ENCODE measurements around the gene FUZ.

FUZ gene

DNA sequence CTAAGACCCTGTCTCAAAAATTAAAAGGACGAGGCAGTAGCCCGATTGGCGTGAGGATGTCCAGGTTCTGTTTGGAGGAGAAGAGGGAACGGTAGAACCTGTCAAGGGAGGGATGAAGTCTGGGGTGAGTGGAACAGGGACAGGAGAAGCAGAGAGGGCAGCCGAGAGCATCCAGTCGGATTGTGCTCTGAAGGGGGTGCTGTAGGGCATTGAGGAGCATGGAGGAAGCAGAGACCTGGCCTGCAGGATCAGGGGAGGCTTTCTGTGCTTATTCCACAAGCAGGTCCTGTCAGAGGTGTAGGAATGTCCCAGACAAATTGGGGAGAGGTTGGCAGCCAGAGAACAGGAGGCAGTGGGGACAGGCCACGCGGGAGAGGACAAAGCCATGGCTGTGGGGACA lies 32.2 kb downstream of the FUZ start:
- DNase-seq (ENCODE audit: low read depth): no peak

DNA sequence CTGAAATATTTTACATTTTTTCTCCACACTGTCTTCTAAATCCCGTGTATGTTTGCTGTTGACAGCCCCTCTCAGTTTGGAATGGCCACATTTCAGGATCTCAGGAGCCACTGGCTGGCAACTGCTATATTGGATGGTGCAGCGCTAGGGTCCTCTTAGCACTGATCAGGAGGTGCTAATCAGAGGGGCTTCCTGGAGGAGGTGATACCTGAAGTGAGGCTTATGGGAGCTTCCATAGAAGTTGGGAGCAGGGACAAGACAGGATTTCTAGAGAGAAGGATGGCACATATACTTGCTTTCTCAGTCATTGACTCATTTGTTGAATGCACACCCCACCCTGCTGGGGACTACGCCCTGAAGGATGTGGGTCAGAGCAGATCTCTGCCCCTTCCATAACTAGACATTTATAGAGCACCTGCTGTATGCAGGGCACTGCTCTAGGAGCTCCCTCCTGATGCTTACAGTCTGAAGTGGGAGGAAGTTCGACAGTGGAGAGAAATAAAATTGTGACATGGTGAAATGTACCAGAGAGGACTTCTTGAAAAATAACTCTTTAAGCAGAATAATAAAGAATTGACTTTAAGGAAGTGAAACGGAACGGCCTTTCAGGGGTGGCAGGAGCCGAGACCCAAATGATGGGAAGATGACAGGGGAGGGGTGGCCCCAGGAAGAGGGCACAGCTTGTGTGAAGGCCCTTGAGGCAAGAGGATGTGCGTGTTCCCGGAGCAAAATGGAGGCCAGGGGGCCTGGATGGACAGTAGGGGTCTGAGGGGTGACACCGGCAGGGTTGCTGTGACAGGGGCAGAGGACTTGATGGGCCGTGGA lies 33.1 kb downstream of the FUZ start:
- no peak for DNase-seq (ENCODE audit: low read depth)

DNA sequence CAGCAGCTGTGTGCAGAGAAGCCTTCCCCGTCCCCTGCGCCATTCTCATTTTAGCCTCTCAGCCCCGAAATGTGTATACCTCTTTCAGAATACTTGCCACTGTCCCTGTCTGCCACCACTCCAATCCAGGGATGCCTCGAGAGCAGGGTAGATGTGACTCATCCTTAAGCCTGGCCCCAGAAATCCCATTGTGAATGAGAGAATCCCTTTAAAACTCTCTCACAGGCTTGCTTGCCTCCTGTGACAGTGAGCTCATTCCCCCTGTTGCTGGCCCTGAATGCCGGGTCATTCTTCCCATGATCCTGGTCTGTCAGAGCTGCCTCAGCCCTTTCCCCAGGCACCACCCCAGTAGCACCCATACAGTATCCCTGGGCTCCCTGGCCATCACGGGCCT lies 36.7 kb downstream of the FUZ start:
- DNase-seq (ENCODE audit: low read depth): no peak

DNA sequence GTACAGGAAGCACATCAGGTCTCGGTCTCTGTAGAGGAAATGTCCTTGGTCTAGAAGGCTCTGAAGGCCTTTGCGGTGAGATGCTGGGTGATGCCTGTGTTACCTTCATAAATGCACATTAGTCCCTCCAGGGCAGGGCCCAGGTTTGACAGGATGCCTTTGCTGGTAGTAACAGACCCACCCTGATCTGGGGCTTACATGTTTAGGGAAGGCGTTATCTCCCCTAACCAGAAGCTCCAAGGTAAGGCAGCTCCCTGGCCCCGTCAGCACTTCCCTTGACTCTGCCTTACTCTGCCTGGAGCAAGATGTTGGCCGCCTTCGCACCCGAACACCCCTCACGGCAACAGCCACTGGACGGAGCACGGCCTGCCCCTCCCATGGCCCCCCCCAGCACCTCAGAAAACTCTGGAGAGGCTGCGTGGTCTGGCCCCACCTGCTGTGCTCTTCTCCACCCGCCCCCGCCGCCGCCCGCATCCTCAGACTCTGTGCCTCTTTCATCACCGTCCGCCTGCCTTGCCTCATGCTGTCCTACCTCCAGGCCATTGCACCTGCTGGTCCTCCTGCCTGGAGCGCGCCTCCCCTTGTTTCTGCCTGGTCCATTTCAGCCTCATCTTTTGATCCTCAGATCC lies 37.2 kb downstream of the FUZ start:
- no peak for DNase-seq (ENCODE audit: low read depth)

DNA sequence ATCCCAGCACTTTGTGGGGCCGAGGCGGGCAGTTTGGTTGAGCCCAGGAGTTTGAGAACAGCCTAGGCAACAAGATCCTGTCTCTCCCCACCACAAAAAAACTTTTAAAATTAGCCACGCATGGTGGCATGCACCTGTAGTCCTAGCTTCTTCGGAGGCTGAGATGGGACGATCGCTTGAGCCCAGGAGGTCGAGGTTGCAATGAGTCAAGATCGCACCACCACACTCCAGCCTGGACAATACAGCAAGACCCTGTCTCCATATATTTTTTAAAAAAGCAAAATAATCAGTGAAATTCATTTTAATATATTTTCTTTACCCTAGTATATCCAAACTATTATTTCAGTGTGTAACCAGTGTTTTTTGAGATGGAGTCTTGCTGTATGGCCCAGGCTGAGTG lies 38.1 kb downstream of the FUZ start:
- DNase-seq (ENCODE audit: low read depth): no peak

DNA sequence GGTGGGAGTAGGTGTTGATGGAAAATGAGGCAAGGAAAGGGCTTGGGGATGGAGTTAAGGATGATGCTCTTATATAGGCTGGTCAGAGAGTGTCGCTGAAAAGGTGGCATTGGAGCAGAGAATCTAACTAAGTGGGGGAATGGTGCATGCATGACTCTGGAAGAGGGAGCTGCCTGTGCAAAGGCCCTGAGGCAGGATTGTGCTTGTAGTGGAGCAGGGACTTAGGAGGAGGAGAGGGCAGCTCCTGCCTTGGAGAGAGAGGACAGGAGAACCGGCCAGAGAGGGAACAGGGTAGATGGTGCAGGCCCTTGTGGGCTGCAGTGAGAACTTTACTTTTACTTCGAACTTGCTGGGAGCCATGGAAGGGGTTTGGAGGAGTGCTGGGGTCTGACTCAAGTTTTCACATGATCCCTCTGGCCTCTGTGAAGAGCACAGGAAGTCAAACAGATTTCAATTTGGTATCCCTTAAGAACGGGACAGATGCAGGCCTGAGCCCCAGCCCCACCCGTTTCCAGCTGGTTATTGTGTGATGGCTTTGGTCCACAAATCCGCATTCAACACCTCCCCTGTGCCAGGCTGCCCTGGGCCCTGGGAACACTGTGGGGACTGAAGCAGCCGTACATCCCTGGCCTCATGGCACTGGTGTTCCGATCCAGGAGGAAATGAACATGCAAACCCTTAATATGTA lies 39.3 kb downstream of the FUZ start:
- DNase-seq (ENCODE audit: low read depth): no peak

DNA sequence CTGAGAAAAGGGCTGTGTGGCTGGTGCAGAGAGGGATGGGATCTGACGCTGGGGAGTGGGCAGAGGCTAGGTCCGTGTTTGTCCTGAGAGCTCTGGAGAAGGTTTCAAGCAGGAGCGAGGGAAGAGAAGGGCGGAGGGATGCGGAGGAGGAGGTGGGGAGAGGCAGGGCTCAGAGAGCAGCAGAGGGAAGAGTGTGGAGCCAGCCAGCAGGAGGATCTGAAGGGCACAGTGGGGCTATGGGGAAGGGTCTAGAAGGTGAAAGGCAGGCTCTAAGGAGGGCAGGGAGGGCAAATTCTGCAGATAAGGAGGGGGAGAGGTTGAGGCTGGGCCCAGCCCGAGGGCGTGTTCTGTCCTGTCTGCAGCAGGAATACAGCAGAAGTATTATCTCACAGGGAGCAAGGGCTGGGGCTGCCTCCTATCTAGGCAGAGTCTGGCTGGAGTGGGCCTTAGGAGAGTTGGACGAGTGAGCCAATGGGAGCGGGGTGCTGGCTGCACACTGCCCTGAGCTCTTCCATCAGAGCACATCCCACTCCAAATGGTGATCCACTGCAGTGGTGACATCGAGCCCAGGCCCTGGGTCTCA lies 40.2 kb downstream of the FUZ start:
- DNase-seq (ENCODE audit: low read depth): no peak

DNA sequence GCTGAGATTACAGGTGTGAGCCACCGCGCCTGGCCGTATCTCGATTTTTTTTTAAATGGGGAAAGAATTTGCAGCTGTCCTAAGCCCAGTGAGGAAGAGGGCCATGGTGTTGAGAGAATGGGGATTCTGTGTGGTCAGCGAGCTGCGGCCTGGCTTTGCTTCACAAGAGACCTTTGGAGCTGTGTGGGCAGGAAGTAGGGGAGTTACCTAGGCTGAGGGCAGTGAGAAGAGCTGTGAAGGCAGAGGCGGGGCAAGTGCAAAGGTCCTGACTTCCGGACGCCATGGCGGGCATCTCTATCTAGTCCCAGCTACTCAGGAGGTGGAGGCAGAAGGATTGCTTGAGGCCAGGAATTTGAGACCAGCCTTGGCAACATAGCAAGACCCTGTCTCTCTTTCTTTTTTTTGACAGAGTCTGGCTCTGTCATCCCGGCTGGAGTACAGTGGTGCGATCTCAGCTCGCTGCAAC lies 41.4 kb downstream of the FUZ start:
- DNase-seq (ENCODE audit: low read depth): no peak

DNA sequence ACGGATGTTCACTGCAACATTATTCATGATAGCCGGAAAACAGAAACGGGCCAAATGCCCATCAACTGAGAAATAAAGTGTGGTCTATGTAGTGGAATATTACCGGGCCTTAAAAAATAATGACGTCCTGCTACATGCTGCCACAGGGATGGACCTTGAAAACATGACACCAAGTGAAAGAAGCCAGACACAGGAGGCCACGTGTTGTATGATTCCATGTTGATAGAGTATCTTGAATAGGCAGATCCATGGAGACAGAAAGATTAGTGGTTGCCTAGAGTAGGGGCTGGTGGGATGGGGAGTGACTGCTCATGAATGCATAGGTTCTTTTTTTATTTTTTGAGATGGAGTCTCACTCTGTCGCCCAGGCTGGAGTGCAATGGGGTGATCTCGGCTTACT lies 42.6 kb downstream of the FUZ start:
- no peak for DNase-seq (ENCODE audit: low read depth)

DNA sequence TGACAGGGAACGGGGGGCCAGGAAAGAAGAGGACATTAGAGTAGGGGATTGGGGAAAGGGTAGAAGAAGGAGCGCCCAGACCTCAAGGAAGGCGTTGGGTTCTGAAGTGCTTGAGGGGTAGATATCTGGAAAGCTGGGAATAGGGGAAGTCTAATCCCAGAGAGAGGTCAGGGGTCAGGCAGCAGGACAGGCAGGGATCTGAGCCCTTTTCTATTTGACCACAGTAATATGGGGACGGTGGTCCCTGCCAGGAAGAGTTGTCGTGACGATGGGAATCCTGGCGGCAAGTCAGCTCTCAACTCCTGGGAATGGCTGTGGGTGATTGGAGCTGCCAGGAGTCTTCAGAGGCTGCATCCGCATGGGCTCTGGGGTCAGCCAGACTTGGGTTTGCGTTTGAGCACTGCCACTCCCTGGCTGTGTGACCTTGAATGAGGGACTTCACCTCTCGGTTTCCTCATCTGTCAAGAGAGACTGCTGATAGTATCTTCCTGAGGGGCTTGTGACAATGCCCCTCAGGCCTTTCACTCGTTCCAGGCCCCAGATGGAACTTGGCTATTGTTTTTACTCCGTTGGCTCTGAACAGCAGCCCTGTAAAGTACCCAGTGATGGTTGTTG lies 45.0 kb downstream of the FUZ start:
- DNase-seq (ENCODE audit: low read depth): no peak

DNA sequence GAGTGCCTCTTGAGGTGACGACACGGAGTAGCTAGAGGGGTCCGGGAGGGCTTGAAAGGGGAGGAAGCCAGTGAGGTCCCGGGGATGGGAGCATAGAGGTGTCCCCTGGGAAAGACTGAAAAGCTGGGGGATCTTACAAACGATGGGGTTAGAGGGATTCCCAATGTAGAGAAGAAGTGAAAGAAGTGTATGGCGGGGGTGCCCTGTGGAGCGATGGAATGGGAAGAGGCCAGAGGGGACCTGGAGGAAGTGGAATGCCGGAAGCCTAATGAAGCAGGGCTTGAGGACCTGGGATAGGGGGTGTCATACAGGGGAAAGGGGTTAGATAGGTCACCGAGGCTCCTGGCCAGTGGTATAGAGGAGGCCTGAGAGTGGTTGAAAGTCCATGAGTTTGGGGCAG lies 45.7 kb downstream of the FUZ start:
- DNase-seq (ENCODE audit: low read depth): no peak

DNA sequence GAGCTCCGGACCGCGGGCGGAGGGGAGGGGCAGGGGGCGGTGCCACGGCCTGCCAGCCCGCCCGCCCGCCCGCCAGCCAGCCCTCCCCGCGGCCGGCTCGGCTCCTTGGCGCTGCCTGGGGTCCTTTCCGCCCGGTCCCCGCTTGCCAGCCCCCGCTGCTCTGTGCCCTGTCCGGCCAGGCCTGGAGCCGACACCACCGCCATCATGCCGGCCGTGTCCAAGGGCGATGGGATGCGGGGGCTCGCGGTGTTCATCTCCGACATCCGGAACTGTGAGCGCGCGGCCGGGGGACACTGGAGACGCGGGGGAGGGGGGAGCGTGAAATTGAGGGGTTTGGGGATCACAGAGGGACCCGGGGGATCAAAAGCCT lies 46.2 kb downstream of the FUZ start, which contains the start of gene AP2A1:
AP2A1 (plus strand) TSS at position 72 of the 370 bp plus-strand sequence; CDS start at position 205, 133 bp downstream.
- no peak for DNase-seq (ENCODE audit: low read depth)

DNA sequence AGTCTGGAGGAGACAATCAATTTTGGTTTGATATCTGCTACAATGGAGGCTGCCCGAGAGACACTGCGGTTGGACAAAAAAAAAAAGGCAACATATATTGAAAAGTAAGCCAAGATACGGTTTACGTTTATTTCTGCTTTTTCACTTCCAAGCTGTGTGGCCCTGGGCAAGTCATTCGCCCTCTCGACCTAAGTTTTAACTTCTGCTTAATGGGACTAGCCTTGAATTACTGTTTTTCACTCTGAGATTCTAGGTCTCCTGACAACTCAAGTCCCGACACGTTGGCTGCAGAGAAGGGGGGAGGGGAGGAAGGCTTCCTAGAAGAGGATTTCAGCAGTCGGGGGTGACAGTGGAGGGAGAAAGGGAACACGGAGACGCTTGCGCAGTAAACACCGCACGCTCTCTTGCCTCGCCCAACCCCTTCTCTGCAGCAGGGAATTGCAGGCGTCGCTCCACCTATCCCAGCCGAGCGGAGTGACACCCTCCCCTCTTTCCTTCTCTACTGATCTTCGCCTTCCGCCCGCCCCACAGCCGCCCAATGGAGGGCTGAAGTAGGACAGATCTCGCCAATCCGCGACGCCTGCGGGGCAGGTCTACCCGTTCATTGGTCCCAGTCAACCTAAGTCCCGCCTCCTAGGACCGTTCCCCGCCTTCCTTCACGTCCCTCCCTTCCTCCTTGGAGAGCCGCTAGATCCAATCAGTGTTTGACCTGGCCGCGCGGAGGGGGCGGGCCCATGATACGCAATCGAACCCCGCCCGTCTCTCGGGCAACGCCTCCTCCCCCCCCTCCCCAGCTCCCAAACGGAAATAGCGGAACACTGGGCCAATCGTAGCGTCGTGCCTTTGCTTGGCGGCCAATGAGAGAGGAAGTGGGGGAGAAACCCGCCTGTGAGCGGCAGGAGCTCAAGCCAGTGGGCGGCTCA lies 46.8 kb downstream of the FUZ start:
- DNase-seq (ENCODE audit: low read depth): peak; percentile 100

DNA sequence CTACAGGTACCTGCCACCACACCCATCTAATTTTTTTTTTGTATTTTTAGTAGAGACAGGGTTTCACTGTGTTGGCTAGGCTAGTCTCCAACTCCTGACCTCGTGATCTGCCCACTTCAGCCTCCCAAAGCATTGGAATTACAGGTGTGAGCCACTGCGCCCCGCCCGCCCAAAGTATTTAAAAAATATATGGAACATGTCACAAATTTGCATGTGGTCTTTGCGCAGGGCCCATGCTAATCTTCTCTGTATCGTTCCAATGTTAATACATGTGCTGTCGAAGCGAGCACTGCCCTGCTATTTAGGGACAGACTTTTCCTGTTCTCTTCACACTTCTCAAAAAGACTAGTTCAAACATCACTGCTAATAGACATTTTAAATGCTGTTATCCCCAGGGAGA lies 48.8 kb downstream of the FUZ start:
- no peak for DNase-seq (ENCODE audit: low read depth)

DNA sequence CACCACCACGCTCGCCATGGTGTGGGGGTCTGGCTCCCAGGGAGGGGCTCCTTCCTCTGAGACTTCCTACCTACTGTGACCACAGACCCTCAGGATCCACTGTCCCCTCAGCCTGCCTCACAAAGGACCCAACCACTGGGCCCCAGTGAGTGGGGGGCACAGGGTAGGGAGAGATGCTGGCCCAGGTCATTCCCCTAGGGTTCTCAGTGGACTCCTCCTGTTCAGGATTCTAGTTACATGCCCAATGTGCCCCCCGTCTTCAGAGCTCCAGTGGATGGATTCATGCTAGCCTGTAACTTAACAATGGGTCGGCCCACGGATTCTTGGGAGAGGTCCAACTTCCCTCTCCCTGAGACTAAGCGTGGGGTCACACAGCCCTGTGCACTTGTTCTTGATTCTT lies 49.9 kb downstream of the FUZ start, which contains the start of gene TSKS:
TSKS (minus strand) TSS at position 77 of the 400 bp plus-strand sequence; CDS start at position 18, 59 bp downstream.
- DNase-seq (ENCODE audit: low read depth): no peak

DNA sequence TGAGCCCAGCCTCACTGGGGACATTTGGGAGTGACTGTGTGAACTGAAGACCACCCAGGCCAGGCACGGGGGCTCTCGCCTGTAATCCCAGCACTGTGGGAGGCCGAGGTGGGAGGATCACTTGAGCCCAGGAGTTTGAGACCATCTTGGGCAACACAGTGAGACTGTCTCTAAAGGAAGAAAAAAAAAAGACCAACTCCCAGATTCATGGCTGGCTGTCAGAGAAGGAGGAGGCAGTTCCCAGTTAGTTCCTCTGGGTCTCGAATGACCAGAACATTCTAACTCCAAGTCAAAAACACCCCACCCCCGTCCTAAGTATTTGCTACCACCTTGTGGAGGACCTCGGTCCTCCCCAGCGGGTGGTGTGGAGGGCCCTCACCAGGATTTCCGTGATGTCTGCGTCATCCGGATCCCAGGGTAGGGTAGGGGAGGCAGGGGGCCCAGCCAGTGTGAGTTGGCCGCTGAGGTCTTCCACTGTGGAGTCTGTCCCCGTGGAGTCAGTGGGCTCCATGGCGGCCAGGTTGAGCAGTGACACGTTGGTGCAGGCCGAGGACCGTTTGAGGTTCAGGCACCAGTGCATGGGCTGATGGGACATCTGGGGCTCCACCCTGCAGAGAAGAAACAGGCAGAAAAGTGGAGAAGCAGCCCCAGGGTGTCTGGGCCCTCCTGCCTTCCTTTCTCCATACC lies 51.3 kb downstream of the FUZ start:
- peak; percentile 58 for DNase-seq (ENCODE audit: low read depth)

DNA sequence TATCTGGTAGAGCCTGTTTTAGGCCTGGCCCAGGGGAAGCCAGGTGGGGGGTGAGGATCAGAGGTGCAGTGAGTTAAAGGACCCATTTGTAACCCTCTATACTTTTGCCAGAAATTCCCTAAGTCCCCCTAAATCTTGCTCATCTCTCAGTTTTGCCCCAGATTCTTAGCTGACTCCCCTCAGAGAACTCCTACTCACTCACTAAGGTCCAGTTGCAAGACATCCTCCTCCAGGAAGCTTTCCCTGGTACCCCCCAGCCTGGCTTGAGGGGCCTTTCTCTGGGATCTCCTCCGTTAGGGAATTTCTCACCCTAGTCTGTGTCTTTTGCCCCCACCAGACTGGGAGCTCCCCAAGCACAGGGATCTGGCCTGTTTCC lies 51.9 kb downstream of the FUZ start:
- DNase-seq (ENCODE audit: low read depth): no peak

DNA sequence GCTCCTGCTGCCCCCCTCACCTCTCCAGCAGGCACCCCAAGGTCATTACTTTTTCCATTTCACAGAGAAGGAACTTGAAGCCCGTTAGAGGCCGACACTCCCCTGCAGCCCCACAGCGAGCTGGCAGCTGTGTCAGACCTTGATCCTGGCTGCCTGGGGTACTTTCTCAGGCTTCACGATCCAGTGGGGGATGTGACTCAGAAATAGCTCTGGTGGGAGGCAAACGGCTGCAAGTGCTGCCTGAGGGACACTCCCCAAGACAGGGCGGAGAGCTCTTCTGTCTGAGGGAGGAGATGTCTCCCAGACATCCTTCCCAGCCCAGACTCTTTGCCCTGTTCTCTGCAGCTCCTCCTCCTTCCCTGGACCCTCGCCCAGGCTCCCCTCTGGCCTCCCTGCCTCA lies 54.8 kb downstream of the FUZ start:
- DNase-seq (ENCODE audit: low read depth): peak; percentile 79

Measured in amniotic epithelial cell (primary cell).